Cortex of kidney (tissue), 1 donor: ENCODE data around the gene KIAA1671.

Experiments
- DNase-seq: peaks from one replicate; lab custom pipeline; 2025; lab: John Stamatoyannopoulos, UW

Gene KIAA1671

DNA sequence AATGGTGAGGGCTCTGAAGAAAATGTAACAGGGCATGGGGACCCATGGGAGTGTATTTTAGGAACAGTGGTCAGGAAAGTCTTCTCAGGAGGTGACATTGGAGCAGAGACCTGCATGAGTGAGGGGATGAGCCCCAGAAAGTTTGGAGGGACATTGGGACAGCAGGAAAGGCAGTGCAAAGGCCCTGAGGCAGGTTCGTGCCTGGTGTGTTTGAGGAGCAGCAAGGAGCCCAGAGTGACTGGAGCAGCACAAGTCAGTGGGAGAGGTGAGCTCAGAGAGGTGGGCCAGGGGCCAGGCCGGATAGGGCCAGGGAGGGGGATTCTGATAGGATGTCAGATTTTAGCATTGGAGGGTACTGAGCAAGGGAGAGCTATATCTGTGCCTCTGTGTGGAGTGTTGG lies 167.1 kb downstream of the KIAA1671 start:
- no peak for DNase-seq

DNA sequence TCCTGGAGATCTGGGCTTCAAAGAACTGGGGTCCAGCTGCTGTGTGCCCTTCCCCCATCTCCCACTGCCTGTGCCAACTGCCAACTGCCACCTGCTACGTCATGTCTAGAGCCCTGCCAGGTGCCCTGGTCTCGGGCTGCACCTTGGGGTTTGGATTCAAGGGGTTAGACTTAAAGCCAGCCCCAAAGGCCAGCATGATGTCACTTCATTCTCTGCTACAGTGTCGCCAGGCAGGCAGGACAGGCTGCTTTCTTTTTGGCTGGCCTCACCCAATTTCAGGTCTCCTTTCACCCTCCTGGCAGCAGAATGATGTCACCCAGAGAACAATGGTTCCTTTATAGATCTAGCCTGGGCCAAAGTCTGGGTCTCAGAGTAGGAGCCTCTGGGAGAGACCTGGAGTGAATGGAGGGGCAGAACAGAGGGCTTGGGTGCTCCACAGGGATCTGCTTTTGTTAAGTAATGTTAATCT lies 167.6 kb downstream of the KIAA1671 start:
- no peak for DNase-seq

DNA sequence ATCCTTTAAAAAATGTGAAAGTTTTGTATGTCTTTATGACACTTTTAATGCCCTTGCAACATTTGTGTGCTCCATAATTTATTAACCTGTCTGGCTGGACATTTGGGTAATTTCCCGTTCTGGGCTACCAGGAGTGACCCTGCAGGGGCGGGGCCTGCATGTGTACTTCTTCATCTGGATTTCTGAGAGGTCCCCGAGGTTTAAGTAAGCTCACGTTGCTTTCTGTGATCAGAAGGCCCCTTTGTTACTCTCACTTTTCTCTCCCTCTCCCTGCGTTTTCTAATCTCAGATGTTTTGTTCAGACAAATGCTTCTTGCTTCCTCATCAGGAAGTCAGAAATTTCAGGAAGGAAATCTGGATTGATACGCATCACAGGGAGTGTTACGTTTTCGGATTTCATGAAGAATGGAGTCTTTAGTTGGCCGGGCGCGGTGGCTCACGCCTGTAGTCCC lies 168.3 kb downstream of the KIAA1671 start:
- DNase-seq = no peak

DNA sequence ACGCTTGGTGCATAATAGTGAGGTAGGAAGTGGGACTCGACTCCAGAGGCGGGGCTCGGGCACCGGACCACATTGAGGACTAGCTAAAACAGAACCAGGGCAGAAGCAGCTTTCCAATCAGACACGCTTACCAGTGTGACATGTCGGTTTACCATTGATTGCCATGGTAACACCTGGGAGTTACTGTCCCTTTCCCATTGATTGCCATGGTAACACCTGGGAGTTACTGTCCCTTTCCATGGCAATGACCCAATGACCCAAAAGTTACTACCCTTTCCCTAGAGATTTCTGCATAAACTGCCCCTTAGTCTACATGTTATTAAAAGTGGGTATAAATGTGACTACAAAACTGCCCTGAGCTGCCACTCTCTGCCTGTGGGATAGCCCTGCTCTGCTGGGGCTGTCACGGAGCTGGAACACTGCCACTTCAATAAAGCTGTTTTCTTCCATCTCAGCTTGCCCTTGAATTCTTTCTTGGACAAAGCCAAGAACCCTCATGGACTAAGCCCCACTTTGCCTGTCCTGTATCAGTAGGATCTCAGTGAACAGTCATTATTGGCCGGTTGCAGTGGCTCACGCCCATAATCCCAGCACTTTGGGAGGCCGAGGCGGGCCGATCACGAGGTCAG lies 169.7 kb downstream of the KIAA1671 start:
- DNase-seq = no peak

DNA sequence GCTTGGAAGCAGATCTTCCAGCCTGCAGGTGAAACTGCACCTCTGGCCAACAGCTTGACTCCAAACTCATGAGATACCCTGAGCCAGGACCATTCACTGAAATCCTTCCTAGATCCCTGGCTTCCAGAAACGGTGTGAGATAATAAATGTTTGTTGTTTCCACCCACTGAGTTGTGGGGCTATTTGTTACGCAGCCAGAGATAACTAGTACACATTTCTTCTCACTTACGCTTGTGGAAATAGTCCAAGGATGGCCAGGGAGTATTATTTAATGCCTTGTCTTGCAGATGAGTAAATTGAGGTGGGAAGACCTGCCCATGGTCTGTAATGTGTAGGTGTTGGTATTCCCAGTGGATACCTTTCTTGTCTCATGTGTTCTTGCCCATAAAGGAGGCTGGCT lies 171.2 kb downstream of the KIAA1671 start:
- no peak for DNase-seq

DNA sequence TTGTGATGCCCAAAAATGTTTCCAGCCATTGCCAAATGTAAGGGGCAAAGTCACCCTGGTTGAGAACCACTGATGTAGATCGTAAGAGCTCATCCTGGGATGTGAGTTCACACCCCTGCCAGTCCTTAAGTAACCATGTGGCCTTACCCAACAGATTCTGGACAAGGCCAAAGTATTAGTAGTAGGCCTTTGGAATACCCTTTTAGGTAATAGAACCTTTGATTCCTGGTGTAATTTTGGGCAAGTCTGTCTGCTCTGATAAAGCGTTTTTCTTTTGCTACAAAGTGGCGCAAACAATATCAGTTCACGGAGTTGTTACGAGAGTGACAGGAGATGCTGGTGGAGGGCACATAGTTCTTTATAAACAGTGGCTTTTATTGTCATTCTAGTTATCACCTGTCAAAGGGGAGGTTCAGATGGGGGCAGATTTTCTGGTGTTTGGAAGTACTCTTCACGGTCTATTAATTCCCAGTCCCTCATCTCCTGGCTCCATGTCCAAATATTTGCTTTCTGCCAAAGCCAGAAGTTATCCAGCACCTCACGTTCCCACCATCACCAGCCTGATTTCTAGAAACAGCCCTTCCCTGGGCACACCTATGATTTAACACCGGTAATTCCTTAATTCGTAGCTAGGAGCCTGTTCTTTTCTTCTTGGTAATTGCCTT lies 173.3 kb downstream of the KIAA1671 start:
- no peak for DNase-seq

DNA sequence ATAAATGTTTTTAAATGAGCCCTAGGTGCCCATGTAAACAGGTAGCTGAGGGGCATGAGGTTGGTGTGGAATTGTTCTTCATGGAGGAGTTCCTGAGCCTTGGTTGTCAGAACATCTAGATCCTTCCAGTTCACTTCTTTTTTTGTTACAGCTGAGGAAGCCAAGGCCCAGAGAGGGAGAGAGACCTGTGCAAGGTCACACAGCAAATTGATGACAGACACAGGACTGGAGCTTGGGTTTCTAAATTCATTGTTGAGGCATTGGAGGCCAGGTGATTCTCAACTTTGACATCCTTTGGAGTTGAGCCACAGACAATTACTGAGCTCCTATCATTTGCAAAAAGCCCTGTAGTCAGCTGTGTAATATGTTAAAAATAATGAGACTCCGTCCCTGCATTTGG lies 174.0 kb downstream of the KIAA1671 start:
- DNase-seq = no peak

DNA sequence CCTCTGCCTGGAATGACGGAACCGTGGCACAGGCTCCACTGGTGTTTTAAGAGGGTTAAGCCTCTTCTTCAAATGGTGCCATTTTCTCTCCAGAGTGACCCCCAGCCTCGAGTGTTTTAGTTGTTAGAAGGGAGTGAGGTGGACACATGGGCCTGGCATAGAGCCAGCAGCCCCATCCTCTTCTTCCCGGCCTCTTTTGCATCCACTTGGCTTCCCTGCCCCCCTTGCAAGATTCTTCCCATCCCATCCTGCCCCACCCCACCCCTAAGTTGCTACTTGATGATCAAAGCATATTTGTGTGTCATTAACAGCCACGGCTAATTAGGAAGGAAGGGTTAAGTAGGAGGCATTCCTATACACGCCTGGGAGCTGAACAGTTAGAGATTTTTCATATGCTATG lies 174.8 kb downstream of the KIAA1671 start:
- DNase-seq = no peak

DNA sequence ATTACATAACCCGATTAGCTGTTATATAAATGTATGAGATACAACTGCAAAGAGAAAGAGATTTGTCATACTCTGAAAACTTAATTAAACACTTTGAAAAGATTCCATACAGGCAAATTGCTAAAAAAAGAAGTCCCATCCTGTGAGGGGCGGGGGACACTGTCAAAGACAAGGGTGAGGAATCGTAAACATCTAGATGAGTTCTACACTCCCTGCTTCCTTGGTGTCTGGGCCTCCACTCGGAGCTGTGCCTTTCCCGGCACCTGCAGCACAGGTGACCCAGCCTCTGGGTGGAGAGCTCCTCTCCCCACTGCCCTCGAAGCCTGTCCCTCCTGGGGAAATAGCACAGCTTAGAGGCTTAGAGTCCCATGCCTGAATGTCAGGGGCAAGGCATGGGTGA lies 177.9 kb downstream of the KIAA1671 start:
- no peak for DNase-seq

DNA sequence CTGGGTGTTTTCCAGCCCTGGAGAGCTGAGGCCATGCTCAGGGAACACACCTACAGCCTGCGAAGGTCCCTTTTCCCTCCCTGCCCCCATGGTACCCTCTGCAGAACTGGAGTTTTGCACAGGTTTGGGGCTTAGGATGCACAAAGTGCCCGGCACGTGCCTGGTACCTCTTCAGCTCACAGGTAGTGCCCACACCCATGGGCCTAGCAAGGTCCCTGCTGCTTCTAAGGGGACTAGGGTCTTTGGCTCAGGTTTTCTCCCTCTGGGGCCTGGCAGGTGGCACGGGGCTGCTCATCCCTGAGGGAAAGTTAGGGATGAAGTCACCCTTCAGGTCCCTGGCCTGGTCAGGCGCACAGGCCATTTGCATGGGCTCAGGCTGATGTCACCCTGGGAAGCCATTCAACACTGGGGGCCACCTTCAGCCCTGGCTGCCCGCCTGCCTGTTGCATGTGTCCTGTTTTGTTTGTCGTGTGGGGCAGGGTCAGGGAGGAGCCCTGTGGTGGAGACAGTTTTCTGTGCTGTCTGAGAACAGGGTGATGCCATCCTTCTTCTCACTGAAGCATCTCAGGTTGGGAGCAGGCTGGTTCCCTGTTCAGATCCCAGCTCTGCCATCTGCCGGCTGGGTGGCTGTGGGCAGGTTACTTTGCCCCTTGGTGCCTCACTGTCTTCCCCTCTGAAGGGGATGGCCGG lies 178.8 kb downstream of the KIAA1671 start:
- no peak for DNase-seq

DNA sequence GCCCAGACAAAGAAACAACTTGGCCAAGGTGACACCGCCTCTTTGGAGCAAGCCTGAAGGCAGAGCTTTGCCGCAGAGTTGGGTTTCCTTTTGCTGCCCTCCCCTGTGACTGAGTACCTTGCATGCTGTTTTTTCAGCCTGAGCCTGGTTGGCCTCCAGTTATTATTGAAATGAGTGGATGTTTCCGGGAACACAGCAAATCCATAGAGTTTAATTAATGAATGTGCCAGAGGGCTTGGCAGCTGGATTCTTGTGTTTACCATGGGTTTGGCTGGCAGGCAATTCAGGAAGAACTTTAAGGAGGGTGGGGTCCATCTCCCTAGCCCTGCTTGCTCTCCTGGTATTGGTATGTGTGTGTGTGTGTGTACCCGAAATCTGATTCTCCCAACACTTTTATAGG lies 181.5 kb downstream of the KIAA1671 start:
- DNase-seq = no peak

DNA sequence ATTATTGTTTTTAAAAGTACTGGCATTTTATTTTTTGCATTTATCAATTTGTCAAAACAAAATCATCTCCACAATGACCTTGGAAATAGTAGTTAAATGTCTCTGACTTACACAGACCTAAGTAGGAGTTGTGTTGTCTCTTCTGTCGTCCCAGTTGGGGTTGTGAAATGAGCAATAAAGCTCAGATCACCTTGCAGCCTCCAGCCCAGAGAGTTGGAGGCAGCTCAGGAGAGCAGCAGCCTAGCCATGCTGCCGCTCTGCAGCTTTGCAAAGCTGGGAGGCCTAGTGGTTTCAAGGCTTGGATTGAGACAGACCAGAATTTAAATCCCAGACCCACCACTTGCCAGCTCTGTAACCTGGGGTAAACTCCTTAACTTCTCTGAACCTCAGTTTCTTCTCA lies 181.9 kb downstream of the KIAA1671 start:
- DNase-seq = no peak

DNA sequence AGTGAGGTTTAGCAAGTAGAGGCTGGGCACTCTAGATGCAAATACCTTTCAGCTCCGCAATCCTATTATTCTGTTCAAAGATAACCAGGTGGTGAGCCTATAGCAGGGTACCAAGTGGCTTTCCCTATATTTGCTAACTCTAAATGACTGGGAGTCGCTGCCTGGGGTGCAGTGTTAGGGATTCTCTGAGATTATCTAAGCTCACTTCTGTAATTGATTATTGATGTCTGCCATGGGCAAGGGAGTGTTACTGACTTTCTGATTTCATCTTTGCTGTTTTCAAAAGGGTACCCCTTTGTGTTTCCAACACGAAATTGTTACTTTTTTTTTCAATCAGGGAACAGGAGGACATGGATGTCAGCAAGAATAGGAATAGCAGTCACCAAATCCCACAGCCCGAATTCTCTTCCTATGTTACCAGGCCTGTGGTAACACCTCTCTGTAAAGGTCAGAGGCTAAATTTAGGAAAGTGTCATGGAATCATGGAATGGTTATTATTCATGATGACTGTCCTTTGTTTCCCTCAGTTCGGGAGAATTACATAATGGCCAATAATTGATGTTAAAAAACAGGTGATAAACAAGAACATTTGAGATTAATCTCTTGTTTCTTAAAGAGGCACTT lies 184.5 kb downstream of the KIAA1671 start:
- DNase-seq = no peak

DNA sequence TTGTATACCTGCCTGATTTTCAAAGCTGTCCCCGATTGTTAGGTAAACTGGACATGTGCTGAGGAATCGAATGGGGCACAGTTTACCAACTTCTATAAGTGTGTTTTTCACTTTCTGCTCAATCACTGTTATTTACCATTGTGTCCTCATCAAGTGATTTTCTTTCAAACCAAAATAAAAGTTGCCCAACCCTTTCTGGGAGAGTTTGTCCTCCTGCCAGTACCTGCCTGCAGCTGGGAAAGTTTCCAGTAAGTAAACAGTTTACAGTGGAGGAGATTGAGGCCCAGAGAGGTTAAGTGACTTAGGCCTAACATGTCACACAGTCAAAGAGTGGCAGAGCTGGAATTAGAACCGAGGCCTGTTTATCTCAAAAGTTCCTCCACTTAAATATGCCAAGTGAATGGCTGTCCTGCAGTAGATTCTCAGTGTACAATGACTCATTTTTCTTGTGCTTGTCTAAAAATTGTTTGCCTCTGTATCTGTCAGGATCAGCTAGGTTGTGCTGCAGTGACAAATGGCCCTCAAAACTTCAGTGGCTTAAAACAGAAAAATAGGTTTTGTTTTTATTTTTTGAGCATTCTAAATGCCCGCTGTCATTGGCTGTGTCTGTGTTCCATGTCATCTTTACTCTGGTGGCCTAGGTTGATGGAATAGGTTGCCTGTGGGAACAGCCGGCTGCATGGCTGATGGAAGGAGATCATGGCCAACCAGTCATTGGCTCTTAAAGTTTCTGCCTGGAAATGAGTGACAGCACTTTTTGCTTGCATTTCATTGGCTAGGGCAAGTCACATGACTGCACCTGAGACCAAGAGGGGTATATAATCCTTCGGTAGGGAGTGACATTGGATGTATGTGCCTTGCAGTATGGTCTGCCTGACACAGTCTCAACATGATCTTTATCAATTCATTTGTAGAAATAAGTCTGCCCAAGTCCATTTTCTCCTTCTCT lies 185.3 kb downstream of the KIAA1671 start:
- no peak for DNase-seq

DNA sequence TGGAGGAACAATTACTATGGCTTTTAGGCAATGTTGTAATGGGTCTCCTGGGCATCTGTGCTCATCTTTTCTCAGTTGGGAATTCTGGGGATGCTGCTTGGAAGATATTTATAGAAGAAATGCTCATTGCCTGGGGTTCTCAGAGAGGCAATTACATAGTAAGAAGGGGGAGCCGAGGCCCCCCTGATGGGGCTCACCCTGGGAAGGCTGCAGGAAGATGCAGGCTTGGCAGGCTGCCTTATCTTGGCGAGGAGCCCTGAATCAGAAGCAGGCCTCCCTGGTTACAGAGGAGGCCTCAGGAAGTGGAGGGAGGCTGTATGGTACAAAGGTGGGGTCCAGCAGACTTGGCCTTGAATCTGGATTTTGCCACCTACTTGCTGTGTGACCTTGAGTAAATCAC lies 186.5 kb downstream of the KIAA1671 start:
- no peak for DNase-seq

DNA sequence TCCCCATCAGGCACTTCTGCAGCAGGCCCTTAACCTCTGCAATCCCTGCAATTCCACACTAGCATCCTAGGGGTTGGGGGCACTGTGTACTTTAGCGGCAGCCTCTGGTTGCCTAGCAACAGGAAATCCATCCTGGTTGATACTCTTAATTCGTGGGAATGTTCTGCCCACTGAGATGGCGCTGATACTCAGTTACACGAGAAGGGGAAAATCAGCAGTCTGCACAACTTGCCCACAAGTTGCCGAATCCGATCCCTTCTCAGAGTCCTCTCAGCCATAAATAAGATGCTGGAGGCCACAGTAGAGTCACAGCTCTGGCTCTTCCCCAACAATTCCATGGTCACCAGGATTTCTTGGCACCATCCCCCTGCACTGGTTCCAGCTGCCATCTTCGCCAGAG lies 189.6 kb downstream of the KIAA1671 start:
- no peak for DNase-seq

DNA sequence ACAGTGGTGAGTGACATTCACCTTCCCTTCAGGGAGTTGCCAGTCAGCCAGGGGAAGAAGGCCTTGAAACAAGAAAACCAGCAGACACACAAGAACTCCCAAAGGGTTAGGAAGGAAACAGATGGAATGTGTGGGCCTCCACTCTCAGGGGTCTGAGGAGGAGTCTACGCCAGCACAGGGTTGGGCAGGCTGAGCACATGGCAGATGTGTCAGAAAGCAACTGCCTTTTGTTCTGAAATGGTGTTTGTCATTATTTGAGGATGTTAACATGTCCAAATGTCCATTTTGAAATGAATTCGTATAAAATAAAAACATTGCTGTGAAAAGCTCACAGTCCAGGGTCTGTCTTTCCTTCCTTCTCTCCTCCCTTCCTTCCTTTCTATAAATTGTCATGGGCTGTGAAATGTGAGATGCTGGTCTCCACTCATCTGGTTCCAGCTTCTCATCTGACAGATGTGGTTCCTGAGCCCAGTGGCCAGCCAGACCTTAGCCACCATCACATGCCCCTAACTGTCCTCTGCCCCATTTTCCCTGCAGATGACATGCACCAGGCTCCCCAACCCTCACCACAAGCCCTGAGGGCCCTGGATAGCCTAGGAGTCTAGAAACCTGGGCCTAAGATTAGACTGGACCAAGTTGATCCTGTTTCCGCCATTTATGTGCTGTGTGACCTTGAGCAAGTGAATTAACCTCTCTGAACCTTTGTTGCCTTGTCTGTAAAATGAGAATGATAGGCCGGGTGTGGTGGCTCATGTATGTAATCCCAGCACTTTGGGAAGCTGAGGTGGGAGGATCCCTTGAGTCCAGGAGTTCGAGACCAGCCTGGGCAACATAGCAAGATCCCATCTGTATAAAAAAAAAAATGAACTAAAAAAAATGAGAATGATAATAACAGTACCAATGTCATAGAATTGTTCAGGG lies 190.9 kb downstream of the KIAA1671 start:
- DNase-seq = no peak

DNA sequence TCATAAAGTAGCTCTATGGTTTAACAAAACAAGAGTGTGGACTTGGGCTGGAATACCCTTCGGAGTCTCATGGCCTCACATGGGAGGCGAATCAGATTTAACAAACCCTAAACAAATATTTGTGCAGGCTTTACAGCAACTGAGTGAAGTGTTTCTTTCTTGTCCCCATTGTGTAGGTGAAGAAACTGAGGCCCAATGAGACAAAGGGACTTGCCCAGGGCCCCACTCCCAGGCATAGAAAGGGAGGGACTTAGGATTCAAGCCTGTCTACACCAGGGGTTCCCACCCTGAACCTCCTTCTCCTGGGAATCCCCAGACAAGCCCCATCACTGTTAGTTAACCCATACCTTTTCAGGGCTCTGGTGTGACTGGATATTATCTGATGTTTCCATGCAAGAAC lies 192.0 kb downstream of the KIAA1671 start:
- no peak for DNase-seq

DNA sequence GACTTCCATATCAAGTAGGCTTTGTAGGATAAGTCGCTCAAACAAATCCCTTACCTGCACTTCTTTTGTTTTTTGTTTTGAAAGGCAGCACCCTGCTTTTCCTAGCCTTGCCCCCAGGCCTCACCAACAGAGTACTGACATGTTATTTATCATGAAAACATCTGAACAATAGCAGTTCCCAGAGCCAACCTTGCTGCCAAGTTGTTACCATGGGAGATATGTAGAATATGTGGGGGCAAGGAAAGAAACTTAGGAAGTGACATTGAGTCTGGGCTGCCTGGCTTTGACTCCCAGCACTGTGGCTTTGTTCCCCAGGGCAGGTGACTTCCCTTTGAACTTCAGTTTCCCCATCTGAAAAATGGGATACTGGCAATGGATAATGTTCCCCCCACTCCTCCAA lies 193.8 kb downstream of the KIAA1671 start:
- DNase-seq = no peak

DNA sequence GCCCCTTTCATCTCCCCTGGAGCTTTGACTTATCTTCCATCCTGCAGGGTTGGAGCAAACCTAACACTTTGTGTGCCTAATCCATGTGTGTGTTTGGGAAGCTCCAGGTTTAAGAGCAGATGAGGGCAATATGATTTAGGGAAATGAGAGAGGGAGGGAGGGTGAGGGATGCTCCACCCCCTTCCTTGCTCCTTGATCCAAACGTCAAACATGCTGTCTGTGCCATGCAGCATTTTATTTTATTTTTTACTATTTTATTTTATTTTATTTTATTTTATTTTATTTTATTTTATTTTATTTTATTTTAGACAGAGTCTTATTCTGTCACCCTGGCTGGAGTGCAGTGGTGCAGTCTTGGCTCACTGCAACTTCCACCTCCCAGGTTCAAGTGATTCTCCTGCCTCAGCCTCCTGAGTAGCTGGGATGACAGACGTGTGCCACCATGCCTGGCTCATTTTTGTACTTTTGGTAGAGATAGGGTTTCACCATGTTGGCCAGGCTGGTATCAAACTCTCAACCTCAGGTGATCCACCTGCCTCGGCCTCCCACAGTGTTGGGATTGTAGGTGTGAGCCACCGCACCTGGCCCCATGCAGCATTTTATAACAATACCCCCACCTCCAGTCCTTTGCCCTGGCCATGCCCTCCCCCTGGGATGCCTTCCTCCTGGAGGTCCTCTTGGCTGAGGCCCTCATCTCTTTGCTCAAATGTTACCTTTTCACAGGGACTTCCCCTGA lies 194.6 kb downstream of the KIAA1671 start:
- no peak for DNase-seq
